Transverse colon (tissue), 4 donors: ENCODE results near the gene GATA3. TPM values are rescaled to one million over a fixed set of nuclear protein-coding genes. Genes with fewer than 3 reads are reported as not detected.

Experiments used
- DNase-seq: peaks from one replicate; pipeline ENCODE4 v3.0.0-alpha.2; 2019
- H3K27ac ChIP-seq, 4 donors: fragments of 200-600 bp; sonication (generic); 2 replicates each; pipeline ENCODE4 v1.5.1; 2016 to 2018; ENCODE audit warnings: inconsistent platforms in 4 of 4
- H3K27me3 ChIP-seq: fragments of 200-600 bp; sonication (generic); 2 replicates; pipeline ENCODE4 v1.5.1; 2017; ENCODE audit warnings: inconsistent platforms
- H3K36me3 ChIP-seq, 4 donors: fragments of 200-600 bp; sonication (generic); 2 replicates each; pipeline ENCODE4 v1.5.1; 2017 to 2019; ENCODE audit warnings: inconsistent platforms in 4 of 4
- H3K4me1 ChIP-seq, 4 donors: fragments of 200-600 bp; sonication (generic); 2 replicates each; pipeline ENCODE4 v1.5.1; 2017 to 2020; ENCODE audit warnings: inconsistent platforms in 4 of 4
- H3K4me3 ChIP-seq, 4 donors: fragments of 200-600 bp; sonication (generic); 1 replicate in 1 of 4; 2 replicates in 3 of 4; pipeline versions ENCODE4 v1.5.1 to v1.6.1; 2017 to 2019; ENCODE audit warnings: inconsistent platforms in 4 of 4
- H3K9me3 ChIP-seq, 2 donors: fragments of 200-600 bp; sonication (generic); 2 replicates each; pipeline ENCODE4 v1.5.1; 2017 to 2019; ENCODE audit warnings: inconsistent platforms in 2 of 2
- EP300 ChIP-seq: sonication (generic); formaldehyde crosslinking; IDR thresholded peaks from one replicate; pipeline ENCODE4 v1.6.1; 2017; ENCODE audit warnings: antibody characterized with exemption, low read depth
- POLR2A ChIP-seq: fragments of 450-650 bp; IDR thresholded peaks from one replicate; pipeline ENCODE4 v1.6.1; 2016; ENCODE audit warnings: antibody characterized with exemption, mild to moderate bottlenecking, moderate library complexity
- POLR2AphosphoS5 ChIP-seq, 3 donors: sonication (generic); formaldehyde crosslinking; IDR thresholded peaks; one replicate each; pipeline ENCODE4 v1.6.1; 2016; ENCODE audit warnings: antibody characterized with exemption in 3 of 3
- WGBS, 2 donors: methylation state at CpG; one replicate each; pipeline ENCODE4 v1.1.5; 2018; ENCODE audit warnings: low coverage in 1 of 2; 5-methylcytosine and 5-hydroxymethylcytosine counted together
- in situ Hi-C, 4 donors: fragments of 200-750 bp; cut with MboI; loops; one replicate each; pipeline versions ENCODE4 v1.15.0 to v1.15.1; 2017; ENCODE audit warnings: low sequenced_read_pairs in 3 of 4, low pct_ligation_motif_present in 1 of 4, low pct_unique_long_range_greater_than_20kb in 1 of 4
- intact Hi-C: fragments of 100-400 bp; cut with DNase I; formaldehyde crosslinking; loops from one replicate; pipeline ENCODE4 v1.15.1; 2023; ENCODE audit warnings: low total_unique reads
- total RNA-seq, 4 donors: library from RNA; depleted of rRNA; stranded (reverse); fragments of >200 nt; gene quantifications; one replicate each; pipeline ENCODE4 v1.1.0, GENCODE V29; 2016
- TF ChIP-seq, protein P1 (sequence below), 5 experiments: fragments of 200-600 bp in 3 of 5; fragments of 450-650 bp in 2 of 5; sonication (generic) in 3 of 5; IDR thresholded peaks; 1 replicate in 2 of 5; 2 replicates in 3 of 5; pipeline ENCODE4 v1.5.1; 2016 to 2017; ENCODE audit warnings: antibody characterized with exemption in 5 of 5, inconsistent platforms in 3 of 5, mild to moderate bottlenecking in 2 of 5, moderate library complexity in 1 of 5

The GATA3 gene
- total RNA-seq, 4 donors from 2014 or later = 0.48 TPM; not detected in 3

DNA sequence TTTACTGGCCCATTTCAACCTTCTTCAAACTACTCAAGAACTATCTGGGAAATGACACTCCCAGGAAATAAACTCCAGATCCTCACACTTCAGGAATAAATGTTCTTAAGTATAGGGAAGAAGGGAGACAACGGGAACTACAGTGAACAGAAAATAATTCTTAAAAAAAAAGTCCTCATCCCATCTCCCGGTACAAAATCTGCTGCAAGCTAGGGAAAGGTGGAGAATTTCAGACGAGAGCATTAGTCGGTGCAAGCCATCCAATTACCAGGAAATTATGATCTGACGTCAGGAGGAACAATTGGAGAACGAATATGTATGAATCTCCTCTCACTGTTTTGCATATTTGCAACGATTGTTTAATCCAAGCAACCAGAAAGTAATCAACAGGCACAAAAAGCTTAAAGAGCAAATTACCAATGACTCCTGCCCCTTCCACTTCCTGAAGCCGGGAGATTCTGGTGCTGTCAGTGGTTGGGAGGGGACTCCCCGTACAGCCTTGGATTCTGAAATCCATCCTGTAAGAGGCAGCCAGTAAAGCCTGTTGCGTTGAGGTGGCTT, 15.1 kb upstream of the GATA3 start:
- TF ChIP-seq EP300 (no peak), POLR2AphosphoS5 (IDR thresholded peaks at IDR 0.05) (no peak), POLR2A (no peak)
- TF ChIP-seq, protein P1, sequence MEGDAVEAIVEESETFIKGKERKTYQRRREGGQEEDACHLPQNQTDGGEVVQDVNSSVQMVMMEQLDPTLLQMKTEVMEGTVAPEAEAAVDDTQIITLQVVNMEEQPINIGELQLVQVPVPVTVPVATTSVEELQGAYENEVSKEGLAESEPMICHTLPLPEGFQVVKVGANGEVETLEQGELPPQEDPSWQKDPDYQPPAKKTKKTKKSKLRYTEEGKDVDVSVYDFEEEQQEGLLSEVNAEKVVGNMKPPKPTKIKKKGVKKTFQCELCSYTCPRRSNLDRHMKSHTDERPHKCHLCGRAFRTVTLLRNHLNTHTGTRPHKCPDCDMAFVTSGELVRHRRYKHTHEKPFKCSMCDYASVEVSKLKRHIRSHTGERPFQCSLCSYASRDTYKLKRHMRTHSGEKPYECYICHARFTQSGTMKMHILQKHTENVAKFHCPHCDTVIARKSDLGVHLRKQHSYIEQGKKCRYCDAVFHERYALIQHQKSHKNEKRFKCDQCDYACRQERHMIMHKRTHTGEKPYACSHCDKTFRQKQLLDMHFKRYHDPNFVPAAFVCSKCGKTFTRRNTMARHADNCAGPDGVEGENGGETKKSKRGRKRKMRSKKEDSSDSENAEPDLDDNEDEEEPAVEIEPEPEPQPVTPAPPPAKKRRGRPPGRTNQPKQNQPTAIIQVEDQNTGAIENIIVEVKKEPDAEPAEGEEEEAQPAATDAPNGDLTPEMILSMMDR (IDR thresholded peaks at IDR 0.05) = no peak
- in situ Hi-C loops = loop anchor here in 1 of 4 donors (25.0 kb wide), 1 partner anchor 423 kb away; no protein-coding TSS in a partner anchor
- DNase-seq = no peak

DNA sequence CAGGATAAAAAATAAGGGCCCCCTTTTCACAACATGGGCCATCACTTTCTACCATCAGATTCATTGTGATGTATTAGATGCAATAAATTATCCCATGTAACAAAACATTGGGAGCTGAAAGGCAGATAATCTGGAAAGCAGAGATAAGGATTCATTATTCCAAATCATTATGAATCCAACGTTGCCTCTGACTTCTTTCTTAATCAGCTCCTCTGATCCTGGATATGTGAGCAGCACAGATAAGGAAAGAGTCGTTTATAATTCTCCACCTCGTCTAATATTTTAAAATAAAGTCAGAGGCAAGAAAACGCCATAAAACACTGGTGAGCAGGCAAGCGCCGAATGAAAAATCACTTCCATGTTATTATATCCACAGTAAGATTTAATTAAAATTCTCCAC, 13.8 kb upstream of the GATA3 start:
- Histone ChIP-seq H3K4me3 (no peak overlapping the region), H3K27me3 (peaks cover 100% of the 10 kb centered on the region), H3K9me3 (no peaks in the 10 kb centered on the region), H3K27ac (no peak overlapping the region), H3K4me1 (peaks cover 0 to 34% (median 17%) of the 10 kb centered on the region in 4 donors), H3K36me3 (no peaks in the 10 kb centered on the region)
- TF ChIP-seq POLR2A (no peak), POLR2AphosphoS5 (IDR thresholded peaks at IDR 0.05) (no peak), EP300 (no peak)
- TF ChIP-seq, protein P1 (IDR thresholded peaks at IDR 0.05) = no peak
- WGBS, 2 donors = 13 to 22% methylated on average over 6 of the region's 6 CpGs
- no peak for DNase-seq
- in situ Hi-C loops (loop anchor here in 1 of 4 donors (25.0 kb wide), 1 partner anchor 422 kb away; no protein-coding TSS in a partner anchor), intact Hi-C loops (no loop called here)

More for the DNA sequence above, 15.1 kb upstream of the GATA3 start:
- no peak overlapping the region for H3K27ac ChIP-seq
- H3K4me3 ChIP-seq = no peak overlapping the region
- no peaks in the 10 kb centered on the region for H3K9me3 ChIP-seq
- H3K4me1 ChIP-seq = peaks cover under 1 to 27% (median 18%) of the 10 kb centered on the region in 4 donors
- intact Hi-C loops = no loop called here
- H3K36me3 ChIP-seq = no peaks in the 10 kb centered on the region
- WGBS, 2 donors = 6% methylated on average over 8 to 10 of the region's 10 CpGs
- H3K27me3 ChIP-seq = peaks cover 100% of the 10 kb centered on the region

DNA sequence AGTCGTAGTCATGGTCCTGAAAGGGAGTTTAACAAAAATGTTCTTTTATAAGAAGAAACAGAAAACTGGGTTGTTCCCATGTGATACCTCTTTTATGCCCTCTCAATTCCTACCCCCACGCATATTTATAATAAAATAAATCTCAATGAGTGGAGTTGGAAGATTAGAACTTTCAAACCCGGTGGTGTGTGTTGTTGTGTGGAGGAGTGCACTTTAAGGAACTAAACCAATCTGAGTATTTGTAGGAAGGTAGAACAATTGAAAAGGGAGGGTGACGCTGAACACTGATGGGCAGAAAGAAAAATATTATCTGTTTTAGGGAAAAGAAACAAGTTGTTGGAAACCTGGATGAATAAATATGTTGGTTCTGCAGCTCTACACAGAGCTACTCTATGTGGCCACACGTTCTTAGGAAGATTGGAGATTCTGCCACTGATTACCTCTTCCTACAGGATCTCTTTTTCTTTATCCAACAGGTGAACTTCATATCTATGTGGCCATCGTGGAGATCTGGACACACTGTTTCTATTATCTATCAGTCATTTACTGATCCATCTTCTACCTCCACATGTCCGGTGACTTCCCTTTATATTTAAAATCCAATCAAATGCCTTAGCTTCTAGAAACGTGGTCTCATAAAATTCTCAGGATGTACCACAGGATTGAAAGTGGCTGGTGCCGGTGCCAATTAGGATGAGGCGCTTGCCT, 13.1 kb upstream of the GATA3 start:
- peaks cover 100% of the 10 kb centered on the region for H3K27me3 ChIP-seq
- H3K9me3 ChIP-seq = no peaks in the 10 kb centered on the region
- no peak overlapping the region for H3K27ac ChIP-seq
- no peak overlapping the region for H3K4me3 ChIP-seq
- H3K4me1 ChIP-seq = peaks cover 0 to 36% (median 15%) of the 10 kb centered on the region in 4 donors
- no peaks in the 10 kb centered on the region for H3K36me3 ChIP-seq
- in situ Hi-C loops (loop anchor here in 1 of 4 donors (25.0 kb wide), 1 partner anchor 421 kb away; no protein-coding TSS in a partner anchor), intact Hi-C loops (no loop called here)
- 10 to 21% methylated on average over 9 to 10 of the region's 10 CpGs for WGBS, 2 donors
- TF ChIP-seq POLR2A = no peak
- no peak for TF ChIP-seq EP300
- no peak for TF ChIP-seq POLR2AphosphoS5 (IDR thresholded peaks at IDR 0.05)
- TF ChIP-seq, protein P1 (IDR thresholded peaks at IDR 0.05) = no peak
- DNase-seq = no peak

DNA sequence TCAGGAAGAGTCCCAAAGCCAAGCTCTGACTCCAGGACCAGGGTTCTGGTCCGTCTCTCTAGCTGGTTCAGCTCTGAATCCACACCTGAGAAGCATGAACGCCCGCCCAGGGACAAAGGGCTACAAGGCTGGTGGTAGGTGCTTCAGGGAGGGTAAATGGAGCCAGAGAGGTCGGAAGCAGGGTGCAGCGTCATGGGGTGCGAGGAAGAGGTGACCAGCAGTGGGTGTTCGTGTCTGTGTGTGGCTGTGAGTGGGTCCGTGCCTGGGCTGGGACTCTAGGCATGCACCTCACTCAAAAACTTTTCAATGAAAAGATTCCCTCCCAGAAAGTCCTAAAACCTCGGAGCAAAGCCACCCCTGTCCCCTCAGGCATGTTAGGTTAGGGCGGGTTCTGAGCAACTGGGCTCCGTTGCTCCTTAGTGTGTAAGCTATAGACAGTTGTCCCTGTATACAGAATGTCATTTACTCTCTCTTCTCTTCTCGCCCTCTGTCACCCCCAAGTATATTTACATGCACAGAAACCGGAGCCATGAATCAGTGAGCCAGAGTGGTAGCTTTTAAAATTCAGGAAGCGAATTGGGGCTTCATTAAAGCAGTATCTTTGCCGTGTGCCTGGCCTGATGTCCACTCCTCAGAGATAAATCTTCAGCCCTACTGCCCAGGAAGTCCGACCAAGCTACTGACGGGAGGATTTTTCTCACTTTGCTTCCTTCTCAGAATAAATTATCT, 12.3 kb upstream of the GATA3 start:
- 8 to 15% methylated on average over 8 to 17 of the region's 17 CpGs for WGBS, 2 donors
- H3K4me3 ChIP-seq = no peak overlapping the region
- in situ Hi-C loops (loop anchor here in 1 of 4 donors (25.0 kb wide), 1 partner anchor 420 kb away; no protein-coding TSS in a partner anchor), intact Hi-C loops (no loop called here)
- H3K4me1 ChIP-seq = peaks cover 0 to 31% (median 15%) of the 10 kb centered on the region in 4 donors
- H3K9me3 ChIP-seq = no peaks in the 10 kb centered on the region
- no peaks in the 10 kb centered on the region for H3K36me3 ChIP-seq
- no peak for DNase-seq
- H3K27me3 ChIP-seq = peaks cover 100% of the 10 kb centered on the region
- TF ChIP-seq POLR2AphosphoS5 (IDR thresholded peaks at IDR 0.05) (no peak), EP300 (no peak), POLR2A (no peak)
- TF ChIP-seq, protein P1 (IDR thresholded peaks at IDR 0.05) = no peak
- no peak overlapping the region for H3K27ac ChIP-seq
